GM18505 (cell line): Measurements from ENCODE around the gene USP44.

Source experiments
- ATAC-seq: cut with Tn5 transposase; IDR thresholded peaks from one replicate; pipeline ENCODE4 v1.9.1; 2021; ENCODE audit not compliant: unreplicated experiment
- POLR2A ChIP-seq: IDR thresholded peaks from 4 replicates; pipeline ENCODE4 v1.6.1; 2011; ENCODE audit warnings: borderline replicate concordance; ENCODE audit not compliant: insufficient read depth, insufficient read length; ENCODE audit errors: extremely low read depth

Gene USP44

DNA sequence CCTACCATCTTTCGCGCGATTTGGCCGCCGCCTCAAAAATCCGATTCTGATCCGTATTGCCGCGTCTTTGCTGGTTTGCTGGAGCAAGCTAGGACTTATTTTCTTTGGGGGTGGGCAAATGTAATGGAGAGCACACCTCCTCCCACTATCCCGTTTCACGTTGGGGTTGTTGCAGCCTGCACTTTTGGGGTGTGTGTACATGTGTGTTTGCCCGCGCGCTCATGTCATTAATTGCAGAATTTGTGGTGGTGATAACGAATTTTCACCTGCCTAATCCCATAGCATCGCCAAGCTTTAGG lies 76.7 kb downstream of the USP44 start:
- ATAC-seq: no peak
- no peak for TF ChIP-seq POLR2A

DNA sequence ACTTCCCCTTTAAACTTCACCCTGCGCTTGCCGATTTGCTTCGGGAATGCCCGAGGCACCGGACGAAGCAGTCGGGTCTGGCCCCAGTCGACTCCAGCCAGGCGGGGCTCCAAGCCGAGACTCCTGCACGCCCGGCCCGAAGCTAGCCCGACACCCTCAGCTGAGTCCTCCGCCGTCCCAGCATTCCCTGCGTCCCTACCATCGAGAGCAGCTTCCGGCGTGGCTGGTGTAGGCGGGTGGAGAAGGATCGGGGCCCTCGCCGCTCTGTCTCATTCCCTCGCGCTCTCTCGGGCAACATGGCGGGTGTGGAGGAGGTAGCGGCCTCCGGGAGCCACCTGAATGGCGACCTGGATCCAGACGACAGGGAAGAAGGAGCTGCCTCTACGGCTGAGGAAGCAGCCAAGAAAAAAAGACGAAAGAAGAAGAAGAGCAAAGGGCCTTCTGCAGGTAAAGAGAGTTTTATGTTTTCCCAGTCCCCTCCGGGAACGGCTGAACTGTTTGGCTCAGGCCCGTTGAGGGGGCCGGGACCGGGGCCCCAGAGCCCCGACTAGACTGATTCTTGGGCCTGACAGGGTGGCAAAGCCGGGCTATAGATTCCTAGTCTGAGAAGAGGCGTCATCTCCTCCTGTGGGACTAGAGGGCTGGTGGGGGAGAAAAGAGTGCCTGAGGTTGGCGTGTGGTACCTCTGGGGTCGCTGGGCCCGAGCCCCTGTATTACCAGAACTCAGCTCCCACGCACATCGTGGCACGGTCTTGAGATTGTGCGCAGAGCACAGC lies 77.2 kb downstream of the USP44 start, which contains the start of gene METAP2:
METAP2 (plus strand) TSS at position 269 of the 776 bp plus-strand sequence; CDS start at position 297, 28 bp downstream.
- ATAC-seq: peak; percentile 99
- peak; percentile 98 for TF ChIP-seq POLR2A

DNA sequence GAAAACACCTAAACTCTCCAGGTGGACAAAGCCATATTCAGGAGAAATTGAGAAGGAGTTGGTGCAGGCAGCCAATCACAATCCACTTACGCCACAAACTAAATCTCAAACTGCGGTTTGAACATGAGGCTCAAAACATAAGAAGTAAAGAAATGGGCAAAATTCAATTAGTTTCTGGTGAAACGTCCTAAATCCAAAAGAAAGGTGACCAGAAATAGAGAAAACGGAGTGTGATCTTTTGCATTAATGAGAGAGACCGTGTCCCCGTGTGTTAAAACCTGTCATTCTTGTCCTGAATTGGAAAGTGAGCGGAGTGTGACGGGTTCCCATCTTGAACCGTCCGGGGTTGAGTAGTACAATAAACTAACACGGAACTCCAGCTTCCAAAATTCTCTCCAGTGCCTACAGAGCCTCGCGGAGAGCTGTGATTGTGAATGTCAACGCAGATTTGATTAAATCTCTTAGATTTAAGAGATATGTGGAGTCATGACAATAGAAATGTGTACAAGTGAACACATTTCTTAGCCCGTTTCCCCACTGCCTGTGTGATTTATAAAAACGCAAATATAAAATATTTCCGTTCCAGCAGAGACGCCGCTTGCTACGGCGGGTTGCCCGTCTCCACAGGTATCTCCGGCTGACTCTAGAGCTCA lies 77.9 kb downstream of the USP44 start:
- peak; percentile 26 for ATAC-seq
- TF ChIP-seq POLR2A: no peak

DNA sequence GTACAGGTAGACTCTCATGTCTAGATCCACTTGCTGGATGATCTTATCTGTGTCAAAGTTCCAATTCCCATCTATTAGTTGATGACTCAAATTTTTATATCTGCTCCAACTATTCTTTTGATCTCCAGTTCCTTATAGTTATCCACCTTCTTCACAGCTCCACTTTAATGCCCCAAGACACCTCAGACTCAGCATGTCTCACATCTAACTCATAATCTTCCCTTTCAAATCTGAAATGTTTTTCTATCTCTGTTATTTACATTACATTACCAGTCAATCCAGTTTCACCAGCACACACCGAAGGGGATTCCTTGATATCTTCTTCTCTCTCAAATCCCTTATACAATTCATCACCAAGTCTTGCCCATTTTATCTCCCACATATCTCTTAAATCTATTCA lies 81.0 kb downstream of the USP44 start:
- TF ChIP-seq POLR2A: no peak
- ATAC-seq: no peak
